22Rv1 (cell line): ENCODE measurements around the gene CHST3.
A peak's percentile ranks its signal among the peaks of the same experiment; 100 is the strongest.
"Not testable (repeated sequence)": the region's sequence is repeated elsewhere in the genome, so short reads cannot be mapped to it uniquely, and the experiment has no call there.

Experiments used
- H3K27ac ChIP-seq: fragments of 450-650 bp; 2 replicates; pipeline ENCODE4 v1.5.1; 2017
- ZFX ChIP-seq: fragments of 450-650 bp; IDR thresholded peaks from 2 replicates; pipeline ENCODE4 v1.6.1; 2017; ENCODE audit warnings: antibody characterized with exemption, borderline replicate concordance
- TF ChIP-seq, protein P1 (sequence below): fragments of 450-650 bp; IDR thresholded peaks from 2 replicates; pipeline ENCODE4 v1.5.1; 2017; ENCODE audit warnings: mild to moderate bottlenecking

Gene CHST3, protein sequence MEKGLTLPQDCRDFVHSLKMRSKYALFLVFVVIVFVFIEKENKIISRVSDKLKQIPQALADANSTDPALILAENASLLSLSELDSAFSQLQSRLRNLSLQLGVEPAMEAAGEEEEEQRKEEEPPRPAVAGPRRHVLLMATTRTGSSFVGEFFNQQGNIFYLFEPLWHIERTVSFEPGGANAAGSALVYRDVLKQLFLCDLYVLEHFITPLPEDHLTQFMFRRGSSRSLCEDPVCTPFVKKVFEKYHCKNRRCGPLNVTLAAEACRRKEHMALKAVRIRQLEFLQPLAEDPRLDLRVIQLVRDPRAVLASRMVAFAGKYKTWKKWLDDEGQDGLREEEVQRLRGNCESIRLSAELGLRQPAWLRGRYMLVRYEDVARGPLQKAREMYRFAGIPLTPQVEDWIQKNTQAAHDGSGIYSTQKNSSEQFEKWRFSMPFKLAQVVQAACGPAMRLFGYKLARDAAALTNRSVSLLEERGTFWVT

DNA sequence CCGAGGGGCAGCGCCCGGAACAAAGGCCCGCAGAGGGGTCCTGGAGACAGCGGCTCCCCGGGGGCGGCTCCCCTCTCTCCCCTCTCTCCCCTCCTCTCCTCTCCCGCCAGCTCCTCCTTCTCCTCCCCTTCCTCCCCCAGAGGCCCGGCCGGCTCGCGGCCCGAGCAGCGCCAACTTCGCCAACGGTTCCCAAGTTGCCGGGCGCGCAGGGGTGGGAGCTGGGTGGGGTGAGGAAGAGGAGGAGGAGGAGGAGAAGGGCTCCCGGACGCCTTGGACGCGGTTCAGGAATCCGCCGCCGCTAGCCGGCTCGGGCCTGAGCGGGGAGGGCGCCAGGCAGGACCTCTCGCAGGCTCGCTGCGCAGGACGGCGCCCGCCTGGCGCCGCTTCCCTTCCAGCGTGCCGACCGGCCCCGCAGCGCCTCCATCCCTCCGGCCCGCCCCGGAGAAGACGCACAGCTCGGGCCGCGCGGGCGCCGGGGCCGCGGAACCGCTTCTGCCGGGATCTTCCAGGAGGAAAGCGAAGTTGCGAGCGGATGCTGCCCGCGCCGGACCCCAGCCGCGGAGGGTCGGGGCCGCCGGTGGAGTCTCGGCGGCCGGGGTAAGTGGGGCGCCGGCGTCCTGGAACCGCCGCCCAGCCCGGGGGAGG is at the start of gene CHST3:
Gene CHST3 (plus strand): TSS at position 298 of the 645 bp plus-strand sequence. CDS start 41,448 bp downstream, outside the sequence.
- H3K27ac ChIP-seq: peak within 1 kb of the TSS; percentile 61
- TF ChIP-seq, protein P1, sequence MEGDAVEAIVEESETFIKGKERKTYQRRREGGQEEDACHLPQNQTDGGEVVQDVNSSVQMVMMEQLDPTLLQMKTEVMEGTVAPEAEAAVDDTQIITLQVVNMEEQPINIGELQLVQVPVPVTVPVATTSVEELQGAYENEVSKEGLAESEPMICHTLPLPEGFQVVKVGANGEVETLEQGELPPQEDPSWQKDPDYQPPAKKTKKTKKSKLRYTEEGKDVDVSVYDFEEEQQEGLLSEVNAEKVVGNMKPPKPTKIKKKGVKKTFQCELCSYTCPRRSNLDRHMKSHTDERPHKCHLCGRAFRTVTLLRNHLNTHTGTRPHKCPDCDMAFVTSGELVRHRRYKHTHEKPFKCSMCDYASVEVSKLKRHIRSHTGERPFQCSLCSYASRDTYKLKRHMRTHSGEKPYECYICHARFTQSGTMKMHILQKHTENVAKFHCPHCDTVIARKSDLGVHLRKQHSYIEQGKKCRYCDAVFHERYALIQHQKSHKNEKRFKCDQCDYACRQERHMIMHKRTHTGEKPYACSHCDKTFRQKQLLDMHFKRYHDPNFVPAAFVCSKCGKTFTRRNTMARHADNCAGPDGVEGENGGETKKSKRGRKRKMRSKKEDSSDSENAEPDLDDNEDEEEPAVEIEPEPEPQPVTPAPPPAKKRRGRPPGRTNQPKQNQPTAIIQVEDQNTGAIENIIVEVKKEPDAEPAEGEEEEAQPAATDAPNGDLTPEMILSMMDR: no peak
- no peak for TF ChIP-seq ZFX

DNA sequence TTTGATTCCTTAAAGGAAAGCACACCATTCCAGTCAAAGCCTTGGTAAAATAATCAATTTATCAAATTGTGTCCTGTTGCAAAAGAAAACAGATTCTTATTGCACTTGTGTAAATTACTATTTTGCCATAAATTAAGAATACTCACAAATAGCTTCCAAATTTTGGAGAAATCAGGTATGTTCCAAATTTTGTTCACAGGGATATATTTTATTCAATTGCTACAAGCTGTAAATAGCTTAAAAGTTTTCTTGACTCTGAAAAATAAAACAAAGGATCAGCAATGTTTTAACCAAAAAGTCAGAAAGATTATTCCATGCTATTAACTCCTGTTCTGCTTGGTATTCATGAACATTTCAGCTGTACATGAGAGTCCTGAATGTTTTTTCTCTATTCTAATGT is 47.4 kb upstream of the CHST3 start:
- H3K27ac ChIP-seq: no peak overlapping the region
- TF ChIP-seq ZFX: no peak
- TF ChIP-seq, protein P1: no peak

DNA sequence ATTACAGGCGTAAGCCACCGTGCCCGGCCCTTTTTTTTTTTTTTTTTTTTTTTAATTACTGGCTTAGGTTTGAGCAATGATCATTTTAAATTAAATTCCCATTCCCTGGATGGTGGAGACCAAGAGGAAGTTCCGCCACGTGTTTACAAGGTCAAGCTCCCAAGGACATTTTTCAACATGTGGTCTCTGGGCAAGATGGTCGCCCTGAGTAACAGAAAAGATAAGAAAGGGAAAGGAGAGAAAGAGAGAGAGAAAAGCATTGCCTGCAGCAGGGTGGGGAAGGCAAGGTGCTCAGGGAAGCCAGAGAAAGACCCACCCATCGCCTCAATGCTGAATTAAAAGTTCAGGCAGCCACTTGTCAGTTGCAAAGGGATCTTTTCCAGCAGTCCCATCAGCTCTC is 45.2 kb upstream of the CHST3 start:
- H3K27ac ChIP-seq: no peak overlapping the region
- TF ChIP-seq, protein P1: no peak
- TF ChIP-seq ZFX: no peak

DNA sequence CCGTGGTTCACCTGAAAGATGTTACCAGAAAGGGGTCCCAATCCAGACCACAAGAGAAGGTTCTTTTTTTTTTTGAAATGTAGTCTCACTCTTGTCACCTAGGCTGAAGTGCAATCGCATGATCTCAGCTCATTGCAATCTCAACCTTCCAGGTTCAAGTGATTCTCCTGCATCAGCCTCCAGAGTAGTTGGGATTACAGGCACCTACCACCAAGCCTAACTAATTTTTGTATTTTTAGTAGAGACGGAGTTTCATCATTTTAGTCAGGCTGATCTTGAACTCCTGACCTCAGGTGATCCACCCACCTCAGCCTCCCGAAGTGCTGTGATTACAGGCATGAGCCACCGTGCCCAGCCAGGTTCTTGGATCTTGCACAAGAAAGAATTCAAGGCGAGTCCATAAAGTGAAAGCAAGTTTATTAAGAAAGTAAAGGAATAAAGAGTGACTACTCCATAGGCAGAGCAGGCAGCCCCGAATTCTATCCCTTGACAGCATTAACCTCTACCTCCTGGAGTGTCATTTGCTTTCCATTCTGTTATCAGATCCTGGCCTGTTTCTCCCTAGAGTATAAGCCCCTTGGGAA is 44.1 kb upstream of the CHST3 start:
- not testable (repeated sequence) for H3K27ac ChIP-seq

DNA sequence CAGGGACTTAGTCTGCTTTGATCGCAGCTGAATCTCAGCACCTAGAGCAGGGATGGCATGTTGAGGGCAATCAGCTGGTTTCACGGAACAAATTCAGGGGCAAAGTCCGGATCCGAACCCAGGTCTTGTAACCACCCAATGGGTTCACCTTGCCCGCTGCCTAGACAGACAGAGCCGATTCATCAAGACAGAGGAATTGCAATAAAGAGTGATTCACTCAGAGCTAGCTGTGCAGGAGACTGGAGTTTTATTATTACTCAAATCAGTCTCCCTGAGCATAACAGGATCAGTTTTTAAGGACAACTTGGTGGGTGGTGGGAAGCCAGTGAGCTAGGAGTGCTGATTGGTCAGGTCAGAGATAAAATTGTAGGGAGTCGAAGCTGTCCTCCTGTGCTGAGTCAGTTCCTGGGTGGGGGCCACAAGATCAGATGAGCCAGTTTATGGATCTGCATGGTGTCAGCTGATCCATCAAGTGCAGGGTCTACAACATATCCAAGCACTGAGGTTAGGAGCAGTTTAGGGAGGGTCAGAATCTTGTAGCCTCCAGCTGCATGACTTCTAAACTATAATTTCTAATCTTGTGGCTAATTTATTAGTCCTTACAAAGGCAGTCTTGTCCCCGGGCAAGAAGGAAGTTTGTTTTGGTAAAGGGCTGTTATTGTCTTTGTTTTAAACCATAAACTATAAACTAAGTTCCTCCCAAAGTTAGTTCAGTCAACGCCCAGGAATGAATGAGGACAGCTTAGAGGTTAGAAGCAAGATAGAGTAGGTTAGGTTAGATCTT is 43.5 kb upstream of the CHST3 start:
- H3K27ac ChIP-seq: no peak overlapping the region
- TF ChIP-seq ZFX: no peak
- TF ChIP-seq, protein P1: no peak

DNA sequence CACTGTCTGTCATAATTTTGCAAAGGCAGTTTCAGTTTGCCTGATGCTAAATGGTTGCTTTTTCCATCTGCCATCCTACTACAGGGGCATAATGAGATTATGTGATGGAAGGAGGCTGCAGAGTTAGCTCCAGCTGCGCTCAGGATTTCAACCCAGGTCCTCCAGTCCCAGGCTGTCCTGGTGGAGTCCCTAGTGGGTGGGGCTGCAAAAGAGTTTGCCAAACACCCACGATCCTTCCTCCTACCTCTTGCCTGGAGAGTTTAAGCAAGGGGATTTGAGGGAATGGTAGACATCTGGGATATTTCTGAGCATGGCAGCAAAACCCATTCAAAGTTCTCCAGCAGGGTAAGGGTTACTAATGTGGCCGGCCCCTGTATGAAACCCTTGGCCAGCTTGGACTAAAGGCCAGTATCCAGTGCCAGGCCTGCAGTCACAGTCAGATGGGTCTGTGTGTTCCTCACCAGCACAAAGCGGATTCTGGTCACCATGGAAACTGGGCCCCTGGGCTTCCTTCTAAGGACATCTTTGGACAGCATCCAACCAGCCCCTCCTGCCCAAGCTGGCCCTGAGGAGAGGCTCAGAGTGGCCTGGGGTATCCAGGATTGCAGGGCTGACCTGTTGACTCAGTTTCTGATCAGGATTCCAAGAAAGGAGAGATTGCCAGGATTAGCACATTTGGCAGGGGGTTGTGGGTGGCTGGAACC is 42.7 kb upstream of the CHST3 start:
- no peak overlapping the region for H3K27ac ChIP-seq
- TF ChIP-seq ZFX: no peak
- TF ChIP-seq, protein P1: no peak

DNA sequence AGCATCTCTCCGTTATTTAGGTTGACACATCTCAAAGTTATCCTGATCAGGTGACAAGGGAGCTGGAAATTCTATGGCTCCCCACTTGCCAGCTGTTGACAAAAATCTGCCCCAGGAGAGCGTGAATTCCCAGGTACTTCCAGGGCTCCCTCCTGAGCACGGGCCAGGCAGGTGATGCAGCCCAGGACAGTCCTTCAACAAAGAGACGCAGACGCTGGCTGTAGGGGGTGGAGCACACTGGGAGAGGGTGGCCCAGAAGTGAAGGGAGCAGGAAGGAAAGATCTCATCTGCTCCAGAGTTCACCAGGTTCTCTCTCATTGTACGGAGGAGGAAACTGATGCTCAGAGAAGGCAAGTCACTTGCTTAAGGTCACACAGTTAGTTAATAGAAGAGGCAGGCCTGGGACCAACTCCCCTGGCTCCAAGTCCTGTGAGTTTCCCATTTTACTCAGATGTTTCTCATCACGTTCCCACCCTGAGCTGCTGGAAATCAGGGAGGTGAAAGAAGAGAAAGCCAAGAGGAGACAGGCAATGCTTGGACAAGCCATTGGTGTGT is 41.0 kb upstream of the CHST3 start:
- no peak for TF ChIP-seq ZFX
- TF ChIP-seq, protein P1: no peak
- H3K27ac ChIP-seq: no peak overlapping the region
